IMR-90 (cell line): ENCODE measurements around the gene ABHD12. TPM values are rescaled to one million over a fixed set of nuclear protein-coding genes. Genes with fewer than 3 reads are reported as not detected.

ENCODE experiments used
- ATAC-seq: fragments of 200-7000 bp; cut with Tn5 transposase; 2 replicates; pipeline ENCODE4 v1.9.1; 2020; ENCODE audit warnings: low read depth, mild to moderate bottlenecking, moderate library complexity
- BruUV-seq: library from RNA; stranded (reverse); fragments of 400-500 nt; replicated peaks from 2 replicates; lab custom pipeline; 2021; lab: Mats Ljungman, UMichigan
- CTCF ChIA-PET: fragments of 300-600 bp; formaldehyde crosslinking; extraction: SDS; loops from one replicate; lab custom pipeline; 2021; ENCODE audit warnings: antibody characterized with exemption; lab: Yijun Ruan, JAX
- POLR2A ChIA-PET: fragments of 300-600 bp; sonication (Branson Sonifier 250); formaldehyde crosslinking; loops from one replicate; lab custom pipeline; 2022; ENCODE audit warnings: antibody characterized with exemption; ENCODE audit not compliant: unreplicated experiment; lab: Charles Lee
- DNase-seq: peaks from one replicate; pipeline ENCODE4 v3.0.0; 2013
- H2AFZ ChIP-seq: replicated peaks from 2 replicates; pipeline ENCODE3; 2013; ENCODE audit warnings: low read length, mild to moderate bottlenecking; ENCODE audit not compliant: poor library complexity
- H2AK5ac ChIP-seq: 2 replicates; pipeline ENCODE4 v1.6.1; 2013; ENCODE audit warnings: low read depth, low read length, inconsistent platforms
- H2AK9ac ChIP-seq: replicated peaks from 2 replicates; pipeline ENCODE3; 2013; ENCODE audit warnings: mild to moderate bottlenecking, low read depth, low read length, moderate library complexity; ENCODE audit not compliant: poor library complexity
- H2BK120ac ChIP-seq: 2 replicates; pipeline ENCODE4 v1.6.1; 2013; ENCODE audit warnings: low read depth, low read length, inconsistent platforms
- H2BK15ac ChIP-seq: 3 replicates; pipeline ENCODE4 v1.6.1; 2013; ENCODE audit warnings: low read depth, low read length, inconsistent platforms
- H2BK20ac ChIP-seq: 2 replicates; pipeline ENCODE4 v1.6.1; 2013; ENCODE audit warnings: low read depth, mild to moderate bottlenecking, inconsistent platforms, low read length, moderate library complexity
- H2BK5ac ChIP-seq: 2 replicates; pipeline ENCODE4 v1.6.1; 2013; ENCODE audit warnings: mild to moderate bottlenecking, low read depth, low read length, inconsistent platforms; ENCODE audit not compliant: poor library complexity, severe bottlenecking
- H3K14ac ChIP-seq: replicated peaks from 2 replicates; pipeline ENCODE4 v1.6.1; 2013; ENCODE audit warnings: low read depth, low read length, inconsistent platforms
- H3K18ac ChIP-seq: 2 replicates; pipeline ENCODE4 v1.6.1; 2013; ENCODE audit warnings: low read depth, low read length, control low read depth
- H3K23ac ChIP-seq: 2 replicates; pipeline ENCODE4 v1.6.1; 2013; ENCODE audit warnings: low read depth, low read length, inconsistent platforms
- H3K27ac ChIP-seq: 2 replicates; pipeline ENCODE4 v1.5.1; 2013; ENCODE audit warnings: mild to moderate bottlenecking, control low read depth, low read length; ENCODE audit not compliant: insufficient read depth
- H3K27me3 ChIP-seq: 2 replicates; pipeline ENCODE4 v1.6.1; 2013; ENCODE audit warnings: low read length; ENCODE audit not compliant: control insufficient read depth, insufficient read depth
- H3K36me3 ChIP-seq: 2 replicates; pipeline ENCODE4 v1.6.1; 2013; ENCODE audit warnings: low read length, mixed read lengths; ENCODE audit not compliant: control insufficient read depth, insufficient read depth
- H3K4ac ChIP-seq: 2 replicates; pipeline ENCODE4 v1.6.1; 2013; ENCODE audit warnings: low read depth, low read length, inconsistent platforms
- H3K4me1 ChIP-seq: 2 replicates; pipeline ENCODE4 v1.6.1; 2013; ENCODE audit warnings: low read length, mixed read lengths; ENCODE audit not compliant: control insufficient read depth, insufficient read depth
- H3K4me2 ChIP-seq: 2 replicates; pipeline ENCODE4 v1.6.1; 2013; ENCODE audit warnings: low read depth, mild to moderate bottlenecking, control low read depth, low read length, moderate library complexity
- H3K4me3 ChIP-seq: 2 replicates; pipeline ENCODE4 v1.5.1; 2013; ENCODE audit warnings: low read depth, mild to moderate bottlenecking, control low read depth, low read length, moderate library complexity; ENCODE audit not compliant: insufficient read depth
- H3K56ac ChIP-seq: 2 replicates; pipeline ENCODE4 v1.6.1; 2013; ENCODE audit warnings: low read length, inconsistent platforms; ENCODE audit not compliant: insufficient read depth; ENCODE audit errors: extremely low read depth
- H3K79me1 ChIP-seq, 2 experiments: 2 replicates each; pipeline ENCODE4 v1.6.1; 2013; ENCODE audit warnings: low read length in 2 of 2, inconsistent platforms in 1 of 2, low read depth in 1 of 2
- H3K9ac ChIP-seq: 2 replicates; pipeline ENCODE4 v1.6.1; 2013; ENCODE audit warnings: low read depth, low read length, control low read depth
- H3K9me1 ChIP-seq: 2 replicates; pipeline ENCODE4 v1.6.1; 2013; ENCODE audit warnings: low read length, inconsistent platforms; ENCODE audit not compliant: insufficient read depth
- H3K9me3 ChIP-seq: 2 replicates; pipeline ENCODE4 v1.6.1; 2013; ENCODE audit warnings: low read length; ENCODE audit not compliant: control insufficient read depth, insufficient read depth
- H4K20me1 ChIP-seq: 2 replicates; pipeline ENCODE4 v1.6.1; 2013; ENCODE audit warnings: low read length, inconsistent platforms; ENCODE audit not compliant: insufficient read depth
- H4K5ac ChIP-seq: 2 replicates; pipeline ENCODE4 v1.6.1; 2013; ENCODE audit warnings: mild to moderate bottlenecking, low read depth, low read length, control low read depth
- H4K8ac ChIP-seq, 2 experiments: 2 replicates each; pipeline ENCODE4 v1.6.1; 2013; ENCODE audit warnings: low read depth in 2 of 2, low read length in 2 of 2, control low read depth in 1 of 2, inconsistent platforms in 1 of 2
- H4K91ac ChIP-seq: 2 replicates; pipeline ENCODE4 v1.6.1; 2013; ENCODE audit warnings: low read depth, low read length, inconsistent platforms; ENCODE audit not compliant: insufficient read depth
- BHLHE40 ChIP-seq: fragments of 150-350 bp; IDR thresholded peaks from 2 replicates; pipeline ENCODE4 v1.6.1; 2016; ENCODE audit warnings: mild to moderate bottlenecking, low read depth, low read length
- CEBPB ChIP-seq: IDR thresholded peaks from 2 replicates; pipeline ENCODE4 v1.6.1; 2012; ENCODE audit warnings: low read depth, low read length, improper control_type of control experiment
- CHD1 ChIP-seq: IDR thresholded peaks from 2 replicates; pipeline ENCODE4 v1.6.1; 2012; ENCODE audit warnings: low read depth, low read length, improper control_type of control experiment
- ELK1 ChIP-seq: fragments of 150-350 bp; IDR thresholded peaks from 2 replicates; pipeline ENCODE4 v1.6.1; 2016; ENCODE audit warnings: low read depth, mild to moderate bottlenecking, low read length, moderate library complexity, borderline replicate concordance
- FOS ChIP-seq: fragments of 150-350 bp; IDR thresholded peaks from 2 replicates; pipeline ENCODE4 v1.6.1; 2016; ENCODE audit warnings: low read depth, low read length
- MAZ ChIP-seq: IDR thresholded peaks from 2 replicates; pipeline ENCODE4 v1.6.1; 2012; ENCODE audit warnings: low read depth, mild to moderate bottlenecking, low read length, improper control_type of control experiment, moderate library complexity, borderline replicate concordance
- MXI1 ChIP-seq: IDR thresholded peaks from 2 replicates; pipeline ENCODE4 v1.6.1; 2012; ENCODE audit warnings: low read depth, mild to moderate bottlenecking, low read length, moderate library complexity, borderline replicate concordance
- NFE2L2 ChIP-seq: fragments of 150-350 bp; IDR thresholded peaks from 2 replicates; pipeline ENCODE4 v1.6.1; 2016; ENCODE audit warnings: low read depth, mild to moderate bottlenecking, low read length
- POLR2A ChIP-seq: IDR thresholded peaks from 2 replicates; pipeline ENCODE4 v1.6.1; 2012; ENCODE audit warnings: mild to moderate bottlenecking, low read depth, low read length
- RAD21 ChIP-seq: IDR thresholded peaks from 2 replicates; pipeline ENCODE4 v1.6.1; 2012; ENCODE audit warnings: low read length, improper control_type of control experiment
- SMC3 ChIP-seq: fragments of 150-350 bp; IDR thresholded peaks from 2 replicates; pipeline ENCODE4 v1.6.1; 2016; ENCODE audit warnings: low read depth, mild to moderate bottlenecking, antibody characterized with exemption, low read length, moderate library complexity
- USF2 ChIP-seq: fragments of 150-350 bp; IDR thresholded peaks from 2 replicates; pipeline ENCODE4 v1.6.1; 2017; ENCODE audit warnings: mild to moderate bottlenecking, antibody characterized with exemption, low read length, low read depth
- WGBS, 2 experiments: methylation state at CpG; one replicate each; pipeline versions ENCODE4 v1.1.5 to v1.1.7; 2013; ENCODE audit warnings: missing lambda C conversion rate in 2 of 2; ENCODE audit not compliant: insufficient read length in 1 of 2; ENCODE audit errors: extremely low coverage in 2 of 2; 5-methylcytosine and 5-hydroxymethylcytosine counted together
- dilution Hi-C: fragments of 300-500 bp; cut with HindIII; formaldehyde crosslinking; loops from one replicate; pipeline ENCODE4 v1.14.3; 2018; ENCODE audit warnings: low sequenced_read_pairs; ENCODE audit not compliant: unreplicated experiment
- in situ Hi-C: fragments of 300-500 bp; cut with MboI; formaldehyde crosslinking; loops from 3 replicates; pipeline ENCODE4 v1.14.3; 2019; ENCODE audit warnings: low sequenced_read_pairs, inconsistent platforms, mixed read lengths
- intact Hi-C: fragments of 100-400 bp; cut with micrococcal nuclease; formaldehyde crosslinking; loops from 2 replicates; pipeline ENCODE4 v1.10.0; 2022
- polyA plus RNA-seq, 3 experiments: library from polyadenylated mRNA; depleted of rRNA; stranded (reverse); fragments of >200 nt; gene quantifications; 2 replicates each; pipeline ENCODE4 v1.2.3, GENCODE V29; 2012; ENCODE audit warnings: low replicate concordance in 1 of 3
- total RNA-seq: library from RNA; depleted of rRNA; stranded (reverse); fragments of >200 nt; gene quantifications from 2 replicates; pipeline ENCODE4 v1.2.3, GENCODE V29; 2012
- TF ChIP-seq, protein P1 (sequence below): conservative IDR thresholded peaks from 2 replicates; pipeline ENCODE4 v1.5.1; 2012; ENCODE audit warnings: mild to moderate bottlenecking, low read depth, low read length, improper control_type of control experiment

ABHD12 gene
- total and polyA plus RNA-seq, 2 of the 4 experiments (the other 2 are of a cell fraction), result 80.7 to 108 TPM

DNA sequence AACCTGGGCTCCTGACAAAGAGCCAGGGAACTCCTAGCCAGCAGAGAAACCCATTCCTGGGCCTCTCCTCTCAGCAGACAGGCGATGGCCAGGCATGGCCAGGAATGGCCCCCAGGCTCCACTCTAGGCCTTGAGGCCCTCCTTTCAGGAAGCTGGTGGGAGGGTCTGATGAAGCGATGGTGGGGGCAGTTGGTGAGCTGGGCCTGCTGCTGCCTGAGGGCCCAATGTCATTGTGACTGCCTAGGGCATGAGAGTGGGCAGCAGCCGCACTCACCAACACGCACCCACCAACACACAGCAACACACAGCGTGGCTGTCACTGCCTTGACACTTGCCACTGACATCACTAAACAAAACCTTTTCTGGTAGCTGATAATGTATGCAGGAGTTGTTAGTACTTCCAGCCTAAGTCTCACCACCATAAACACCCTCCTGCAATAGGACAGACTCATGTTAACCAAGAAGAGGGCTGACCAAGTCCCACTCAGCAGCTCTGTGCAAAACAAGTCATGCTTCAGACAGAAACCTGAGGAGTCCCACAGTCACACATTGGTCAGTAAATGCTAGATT, 69.3 kb downstream of the ABHD12 start:
- H3K4me2 ChIP-seq, result no peak overlapping the region
- DNase-seq (no peak), ATAC-seq (peak; percentile 54)
- no peak overlapping the region; the same call in 1 of the 2 replicates for H3K4ac ChIP-seq
- no peak overlapping the region for H2BK5ac ChIP-seq
- 0 out of 4 replicates have a peak overlapping the region, but pooled peaks of 1 of the 2 experiments have one; percentile 37 for H4K8ac ChIP-seq
- CTCF ChIA-PET, result no interaction called here
- H3K27ac ChIP-seq, result no peak overlapping the region
- no peak overlapping the region for H2BK20ac ChIP-seq
- no peak overlapping the region for H3K4me3 ChIP-seq
- intact Hi-C loops, result no loop called here
- no peak overlapping the region for H2BK15ac ChIP-seq
- no peak overlapping the region; the same call in 1 of the 2 replicates for H3K14ac ChIP-seq
- H3K4me1 ChIP-seq, result peaks cover 5% of the 10 kb centered on the region; the same call in 1 of the 2 replicates
- H3K9me1 ChIP-seq, result peaks cover 30% of the 10 kb centered on the region
- no peak overlapping the region for H2AFZ ChIP-seq
- in situ Hi-C loops, result loop anchor here (25.0 kb wide), 2 partner anchors 216 to 366 kb away; partner anchors contain the start of gene ZNF337
- H3K36me3 ChIP-seq, result peaks cover 12% of the 10 kb centered on the region; the same call in 1 of the 2 replicates
- WGBS, 2 experiments, result no CpG with 5 or more reads among the region's 5 CpGs
- H3K56ac ChIP-seq, result no peak overlapping the region
- H3K9ac ChIP-seq, result no peak overlapping the region
- H2AK5ac ChIP-seq, result no peak overlapping the region; the same call in 1 of the 2 replicates
- no peak overlapping the region for H3K23ac ChIP-seq
- peak overlapping the region; percentile 7 for H4K91ac ChIP-seq
- H2BK120ac ChIP-seq, result no peak overlapping the region
- no peaks in the 10 kb centered on the region for H3K27me3 ChIP-seq
- peaks cover 49 to 83% of the 10 kb centered on the region in 2 experiments for H3K79me1 ChIP-seq
- dilution Hi-C loops, result no loop called here
- no TSS peak for BruUV-seq
- POLR2A ChIA-PET, result interaction anchor here (0.8 kb wide), 1 partner anchor 10 kb away, joined by 3 read pairs; no protein-coding TSS in a partner anchor
- peaks cover 12% of the 10 kb centered on the region for H4K20me1 ChIP-seq
- no peak overlapping the region for H2AK9ac ChIP-seq
- no peaks in the 10 kb centered on the region for H3K9me3 ChIP-seq
- no peak overlapping the region for H4K5ac ChIP-seq
- H3K18ac ChIP-seq, result no peak overlapping the region
- TF ChIP-seq CEBPB (no peak), RAD21 (no peak), NFE2L2 (no peak), BHLHE40 (no peak), USF2 (no peak), MXI1 (no peak), FOS (no peak), MAZ (no peak), CHD1 (no peak), SMC3 (no peak), ELK1 (no peak), POLR2A (no peak)
- TF ChIP-seq, protein P1, sequence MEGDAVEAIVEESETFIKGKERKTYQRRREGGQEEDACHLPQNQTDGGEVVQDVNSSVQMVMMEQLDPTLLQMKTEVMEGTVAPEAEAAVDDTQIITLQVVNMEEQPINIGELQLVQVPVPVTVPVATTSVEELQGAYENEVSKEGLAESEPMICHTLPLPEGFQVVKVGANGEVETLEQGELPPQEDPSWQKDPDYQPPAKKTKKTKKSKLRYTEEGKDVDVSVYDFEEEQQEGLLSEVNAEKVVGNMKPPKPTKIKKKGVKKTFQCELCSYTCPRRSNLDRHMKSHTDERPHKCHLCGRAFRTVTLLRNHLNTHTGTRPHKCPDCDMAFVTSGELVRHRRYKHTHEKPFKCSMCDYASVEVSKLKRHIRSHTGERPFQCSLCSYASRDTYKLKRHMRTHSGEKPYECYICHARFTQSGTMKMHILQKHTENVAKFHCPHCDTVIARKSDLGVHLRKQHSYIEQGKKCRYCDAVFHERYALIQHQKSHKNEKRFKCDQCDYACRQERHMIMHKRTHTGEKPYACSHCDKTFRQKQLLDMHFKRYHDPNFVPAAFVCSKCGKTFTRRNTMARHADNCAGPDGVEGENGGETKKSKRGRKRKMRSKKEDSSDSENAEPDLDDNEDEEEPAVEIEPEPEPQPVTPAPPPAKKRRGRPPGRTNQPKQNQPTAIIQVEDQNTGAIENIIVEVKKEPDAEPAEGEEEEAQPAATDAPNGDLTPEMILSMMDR, result no peak
